Esophagus (tissue), 2 donors: Measurements from ENCODE around the gene TRIM75. TPM values are rescaled to one million over a fixed set of nuclear protein-coding genes. Genes with fewer than 3 reads are reported as not detected.

ENCODE experiments used
- H3K27ac ChIP-seq, 2 donors: one replicate each; pipeline ENCODE4 v1.5.1; 2013; ENCODE audit warnings: low read depth in 2 of 2, mild to moderate bottlenecking in 2 of 2, inconsistent platforms in 1 of 2, low read length in 1 of 2, moderate library complexity in 1 of 2
- H3K27me3 ChIP-seq, 2 donors: one replicate each; pipeline ENCODE4 v1.6.1; 2013; ENCODE audit warnings: low read length in 2 of 2, control low read depth in 1 of 2, mild to moderate bottlenecking in 1 of 2; ENCODE audit not compliant: insufficient read depth in 2 of 2, control insufficient read depth in 1 of 2
- H3K36me3 ChIP-seq, 2 donors: one replicate each; pipeline ENCODE4 v1.6.1; 2013; ENCODE audit warnings: low read length in 1 of 2; ENCODE audit not compliant: control insufficient read depth in 2 of 2, insufficient read depth in 2 of 2
- H3K4me1 ChIP-seq, 2 donors: one replicate each; pipeline ENCODE4 v1.6.1; 2013; ENCODE audit warnings: low read length in 1 of 2; ENCODE audit not compliant: control insufficient read depth in 2 of 2, insufficient read depth in 2 of 2
- H3K4me3 ChIP-seq, 2 donors: one replicate each; pipeline ENCODE4 v1.5.1; 2013; ENCODE audit warnings: low read length in 2 of 2, mild to moderate bottlenecking in 2 of 2, low read depth in 1 of 2, moderate library complexity in 1 of 2
- H3K9me3 ChIP-seq, 2 donors: one replicate each; pipeline ENCODE4 v1.6.1; 2013; ENCODE audit warnings: mild to moderate bottlenecking in 2 of 2, low read depth in 1 of 2, low read length in 1 of 2, moderate library complexity in 1 of 2; ENCODE audit not compliant: control insufficient read depth in 2 of 2, insufficient read depth in 1 of 2
- WGBS, 2 donors: extraction: QIAGEN DNeasy Blood & Tissue Kit; methylation state at CpG; one replicate each; pipeline ENCODE4 v1.1.7; 2013; 5-methylcytosine and 5-hydroxymethylcytosine counted together
- polyA plus RNA-seq, 2 donors: library from polyadenylated mRNA; stranded (reverse); fragments of 200-250 nt; gene quantifications; one replicate each; pipeline ENCODE4 v1.2.3, GENCODE V29; 2013
- donor health status: healthy with polysubstance abuse.
- donor health status: Bipolar disorder and iron deficiency.

The TRIM75 gene
- polyA plus RNA-seq, 2 donors = not detected

GRCh38 chr4:165096776-165097175 lies 43.1 kb downstream of the TRIM75 start:
- Histone ChIP-seq H3K36me3 (peaks cover 0 to 4% of the 10 kb centered on the region in 2 donors), H3K4me3 (no peak overlapping the region), H3K27ac (no peak overlapping the region), H3K27me3 (no peaks in the 10 kb centered on the region), H3K9me3 (no peaks in the 10 kb centered on the region), H3K4me1 (no peaks in the 10 kb centered on the region)
- 77 to 84% methylated on average over 2 of the region's 2 CpGs for WGBS, 2 donors

DNA sequence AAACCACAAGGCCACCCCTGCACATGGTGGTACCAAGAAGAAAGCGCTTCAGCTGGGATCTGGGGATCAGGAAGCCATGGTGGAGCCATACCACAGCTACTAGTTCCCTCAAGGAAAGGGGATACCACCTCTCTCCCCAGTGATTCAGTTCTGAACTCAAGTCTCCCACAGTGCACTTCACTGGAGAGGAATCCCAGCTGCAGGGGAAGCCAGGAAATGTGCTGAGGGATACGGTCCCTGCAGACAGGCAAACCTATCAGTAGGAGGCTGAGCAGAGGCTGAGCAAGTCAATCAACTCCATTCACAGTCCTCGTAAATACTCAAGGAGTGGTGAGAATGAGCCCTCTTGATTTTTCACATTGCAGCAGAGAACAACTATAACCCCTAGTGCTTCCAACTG lies 48.0 kb downstream of the TRIM75 start:
- Histone ChIP-seq H3K4me1 (no peaks in the 10 kb centered on the region), H3K27me3 (no peaks in the 10 kb centered on the region), H3K36me3 (peaks cover 0 to 5% of the 10 kb centered on the region in 2 donors), H3K27ac (no peak overlapping the region), H3K4me3 (no peak overlapping the region), H3K9me3 (no peaks in the 10 kb centered on the region)
- WGBS, 2 donors = 85 to 90% methylated on average over 3 of the region's 3 CpGs

- Histone ChIP-seq H3K36me3 (peaks cover 0 to 4% of the 10 kb centered on the region in 2 donors), H3K4me3 (no peak overlapping the region), H3K9me3 (no peaks in the 10 kb centered on the region), H3K27me3 (no peaks in the 10 kb centered on the region), H3K4me1 (no peaks in the 10 kb centered on the region), H3K27ac (no peak overlapping the region)
- WGBS, 2 donors = 93% methylated on average over 6 of the region's 6 CpGs
Measured at GRCh38 chr4:165106518-165106917, 52.9 kb downstream of the TRIM75 start.

Other genes with a start within 250 kb of the TRIM75 start
- under 1 TPM in 1 of 2 donors, not detected in 1; 0.05 TPM for gene APELA, start 176.7 kb upstream of the TRIM75 start, polyA plus RNA-seq
- gene TRIM61, start 76.2 kb upstream of the TRIM75 start, polyA plus RNA-seq = under 1 TPM; 0.06 TPM
- gene TRIM60, start 21.9 kb upstream of the TRIM75 start, polyA plus RNA-seq = not detected
- 1 to 10 TPM; 2.0 to 4.4 TPM for gene TMEM192, start 59.0 kb downstream of the TRIM75 start, polyA plus RNA-seq
- 10 to 100 TPM; 19.0 to 26.1 TPM for gene KLHL2, start 153.7 kb downstream of the TRIM75 start, polyA plus RNA-seq